IMR-90 (cell line): ENCODE results near the gene NAIF1. TPM values are rescaled to one million over a fixed set of nuclear protein-coding genes. Genes with fewer than 3 reads are reported as not detected.

Experiments used
- ATAC-seq: fragments of 200-7000 bp; cut with Tn5 transposase; 2 replicates; pipeline ENCODE4 v1.9.1; 2020; ENCODE audit warnings: low read depth, mild to moderate bottlenecking, moderate library complexity
- BruUV-seq: library from RNA; stranded (reverse); fragments of 400-500 nt; replicated peaks from 2 replicates; lab custom pipeline; 2021; lab: Mats Ljungman, UMichigan
- CTCF ChIA-PET: fragments of 300-600 bp; formaldehyde crosslinking; extraction: SDS; loops from one replicate; lab custom pipeline; 2021; ENCODE audit warnings: antibody characterized with exemption; lab: Yijun Ruan, JAX
- POLR2A ChIA-PET: fragments of 300-600 bp; sonication (Branson Sonifier 250); formaldehyde crosslinking; loops from one replicate; lab custom pipeline; 2022; ENCODE audit warnings: antibody characterized with exemption; ENCODE audit not compliant: unreplicated experiment; lab: Charles Lee
- DNase-seq: peaks from one replicate; pipeline ENCODE4 v3.0.0; 2013
- H2AFZ ChIP-seq: replicated peaks from 2 replicates; pipeline ENCODE3; 2013; ENCODE audit warnings: low read length, mild to moderate bottlenecking; ENCODE audit not compliant: poor library complexity
- H2AK5ac ChIP-seq: 2 replicates; pipeline ENCODE4 v1.6.1; 2013; ENCODE audit warnings: low read depth, low read length, inconsistent platforms
- H2AK9ac ChIP-seq: replicated peaks from 2 replicates; pipeline ENCODE3; 2013; ENCODE audit warnings: mild to moderate bottlenecking, low read depth, low read length, moderate library complexity; ENCODE audit not compliant: poor library complexity
- H2BK120ac ChIP-seq: 2 replicates; pipeline ENCODE4 v1.6.1; 2013; ENCODE audit warnings: low read depth, low read length, inconsistent platforms
- H2BK15ac ChIP-seq: 3 replicates; pipeline ENCODE4 v1.6.1; 2013; ENCODE audit warnings: low read depth, low read length, inconsistent platforms
- H2BK20ac ChIP-seq: 2 replicates; pipeline ENCODE4 v1.6.1; 2013; ENCODE audit warnings: low read depth, mild to moderate bottlenecking, inconsistent platforms, low read length, moderate library complexity
- H2BK5ac ChIP-seq: 2 replicates; pipeline ENCODE4 v1.6.1; 2013; ENCODE audit warnings: mild to moderate bottlenecking, low read depth, low read length, inconsistent platforms; ENCODE audit not compliant: poor library complexity, severe bottlenecking
- H3K14ac ChIP-seq: replicated peaks from 2 replicates; pipeline ENCODE4 v1.6.1; 2013; ENCODE audit warnings: low read depth, low read length, inconsistent platforms
- H3K18ac ChIP-seq: 2 replicates; pipeline ENCODE4 v1.6.1; 2013; ENCODE audit warnings: low read depth, low read length, control low read depth
- H3K23ac ChIP-seq: 2 replicates; pipeline ENCODE4 v1.6.1; 2013; ENCODE audit warnings: low read depth, low read length, inconsistent platforms
- H3K27ac ChIP-seq: 2 replicates; pipeline ENCODE4 v1.5.1; 2013; ENCODE audit warnings: mild to moderate bottlenecking, control low read depth, low read length; ENCODE audit not compliant: insufficient read depth
- H3K27me3 ChIP-seq: 2 replicates; pipeline ENCODE4 v1.6.1; 2013; ENCODE audit warnings: low read length; ENCODE audit not compliant: control insufficient read depth, insufficient read depth
- H3K36me3 ChIP-seq: 2 replicates; pipeline ENCODE4 v1.6.1; 2013; ENCODE audit warnings: low read length, mixed read lengths; ENCODE audit not compliant: control insufficient read depth, insufficient read depth
- H3K4ac ChIP-seq: 2 replicates; pipeline ENCODE4 v1.6.1; 2013; ENCODE audit warnings: low read depth, low read length, inconsistent platforms
- H3K4me1 ChIP-seq: 2 replicates; pipeline ENCODE4 v1.6.1; 2013; ENCODE audit warnings: low read length, mixed read lengths; ENCODE audit not compliant: control insufficient read depth, insufficient read depth
- H3K4me2 ChIP-seq: 2 replicates; pipeline ENCODE4 v1.6.1; 2013; ENCODE audit warnings: low read depth, mild to moderate bottlenecking, control low read depth, low read length, moderate library complexity
- H3K4me3 ChIP-seq: 2 replicates; pipeline ENCODE4 v1.5.1; 2013; ENCODE audit warnings: low read depth, mild to moderate bottlenecking, control low read depth, low read length, moderate library complexity; ENCODE audit not compliant: insufficient read depth
- H3K56ac ChIP-seq: 2 replicates; pipeline ENCODE4 v1.6.1; 2013; ENCODE audit warnings: low read length, inconsistent platforms; ENCODE audit not compliant: insufficient read depth; ENCODE audit errors: extremely low read depth
- H3K79me1 ChIP-seq, 2 experiments: 2 replicates each; pipeline ENCODE4 v1.6.1; 2013; ENCODE audit warnings: low read length in 2 of 2, inconsistent platforms in 1 of 2, low read depth in 1 of 2
- H3K9ac ChIP-seq: 2 replicates; pipeline ENCODE4 v1.6.1; 2013; ENCODE audit warnings: low read depth, low read length, control low read depth
- H3K9me1 ChIP-seq: 2 replicates; pipeline ENCODE4 v1.6.1; 2013; ENCODE audit warnings: low read length, inconsistent platforms; ENCODE audit not compliant: insufficient read depth
- H3K9me3 ChIP-seq: 2 replicates; pipeline ENCODE4 v1.6.1; 2013; ENCODE audit warnings: low read length; ENCODE audit not compliant: control insufficient read depth, insufficient read depth
- H4K20me1 ChIP-seq: 2 replicates; pipeline ENCODE4 v1.6.1; 2013; ENCODE audit warnings: low read length, inconsistent platforms; ENCODE audit not compliant: insufficient read depth
- H4K5ac ChIP-seq: 2 replicates; pipeline ENCODE4 v1.6.1; 2013; ENCODE audit warnings: mild to moderate bottlenecking, low read depth, low read length, control low read depth
- H4K8ac ChIP-seq, 2 experiments: 2 replicates each; pipeline ENCODE4 v1.6.1; 2013; ENCODE audit warnings: low read depth in 2 of 2, low read length in 2 of 2, control low read depth in 1 of 2, inconsistent platforms in 1 of 2
- H4K91ac ChIP-seq: 2 replicates; pipeline ENCODE4 v1.6.1; 2013; ENCODE audit warnings: low read depth, low read length, inconsistent platforms; ENCODE audit not compliant: insufficient read depth
- CHD1 ChIP-seq: IDR thresholded peaks from 2 replicates; pipeline ENCODE4 v1.6.1; 2012; ENCODE audit warnings: low read depth, low read length, improper control_type of control experiment
- FOS ChIP-seq: fragments of 150-350 bp; IDR thresholded peaks from 2 replicates; pipeline ENCODE4 v1.6.1; 2016; ENCODE audit warnings: low read depth, low read length
- MAFK ChIP-seq: IDR thresholded peaks from 2 replicates; pipeline ENCODE4 v1.6.1; 2012; ENCODE audit warnings: low read depth, low read length, improper control_type of control experiment
- MAZ ChIP-seq: IDR thresholded peaks from 2 replicates; pipeline ENCODE4 v1.6.1; 2012; ENCODE audit warnings: low read depth, mild to moderate bottlenecking, low read length, improper control_type of control experiment, moderate library complexity, borderline replicate concordance
- MXI1 ChIP-seq: IDR thresholded peaks from 2 replicates; pipeline ENCODE4 v1.6.1; 2012; ENCODE audit warnings: low read depth, mild to moderate bottlenecking, low read length, moderate library complexity, borderline replicate concordance
- NFE2L2 ChIP-seq: fragments of 150-350 bp; IDR thresholded peaks from 2 replicates; pipeline ENCODE4 v1.6.1; 2016; ENCODE audit warnings: low read depth, mild to moderate bottlenecking, low read length
- POLR2A ChIP-seq: IDR thresholded peaks from 2 replicates; pipeline ENCODE4 v1.6.1; 2012; ENCODE audit warnings: mild to moderate bottlenecking, low read depth, low read length
- USF2 ChIP-seq: fragments of 150-350 bp; IDR thresholded peaks from 2 replicates; pipeline ENCODE4 v1.6.1; 2017; ENCODE audit warnings: mild to moderate bottlenecking, antibody characterized with exemption, low read length, low read depth
- WGBS, 2 experiments: methylation state at CpG; one replicate each; pipeline versions ENCODE4 v1.1.5 to v1.1.7; 2013; ENCODE audit warnings: missing lambda C conversion rate in 2 of 2; ENCODE audit not compliant: insufficient read length in 1 of 2; ENCODE audit errors: extremely low coverage in 2 of 2; 5-methylcytosine and 5-hydroxymethylcytosine counted together
- dilution Hi-C: fragments of 300-500 bp; cut with HindIII; formaldehyde crosslinking; loops from one replicate; pipeline ENCODE4 v1.14.3; 2018; ENCODE audit warnings: low sequenced_read_pairs; ENCODE audit not compliant: unreplicated experiment
- in situ Hi-C: fragments of 300-500 bp; cut with MboI; formaldehyde crosslinking; loops from 3 replicates; pipeline ENCODE4 v1.14.3; 2019; ENCODE audit warnings: low sequenced_read_pairs, inconsistent platforms, mixed read lengths
- intact Hi-C: fragments of 100-400 bp; cut with micrococcal nuclease; formaldehyde crosslinking; loops from 2 replicates; pipeline ENCODE4 v1.10.0; 2022
- polyA plus RNA-seq, 3 experiments: library from polyadenylated mRNA; depleted of rRNA; stranded (reverse); fragments of >200 nt; gene quantifications; 2 replicates each; pipeline ENCODE4 v1.2.3, GENCODE V29; 2012; ENCODE audit warnings: low replicate concordance in 1 of 3
- total RNA-seq: library from RNA; depleted of rRNA; stranded (reverse); fragments of >200 nt; gene quantifications from 2 replicates; pipeline ENCODE4 v1.2.3, GENCODE V29; 2012

Gene NAIF1
- total and polyA plus RNA-seq, 2 of the 4 experiments (the other 2 are of a cell fraction): 9.7 to 10.1 TPM

- H3K23ac ChIP-seq: peak within 1 kb of the TSS; percentile 98
- peaks cover 17% of the 10 kb centered on the region for H3K4me1 ChIP-seq
- no peak for TF ChIP-seq NFE2L2
- peak; percentile 75 for TF ChIP-seq POLR2A
- peak; percentile 86 for TF ChIP-seq MAZ
- peak; percentile 25; the same call in 1 of the 2 replicates for TF ChIP-seq FOS
- TF ChIP-seq MXI1: peak; percentile 74
- peak; percentile 88; the same call in 1 of the 2 replicates for TF ChIP-seq CHD1
- TF ChIP-seq USF2: peak; percentile 67
- no peak for TF ChIP-seq MAFK
- peaks cover 28 to 51% of the 10 kb centered on the region in 2 experiments for H3K79me1 ChIP-seq
- CTCF ChIA-PET: no interaction called here
- H2BK120ac ChIP-seq: peak within 1 kb of the TSS; percentile 63
- DNase-seq: peak; percentile 99
- intact Hi-C loops: no loop called here
- peak within 1 kb of the TSS; percentile 97 for H3K14ac ChIP-seq
- H3K4ac ChIP-seq: peak within 1 kb of the TSS; percentile 94
- POLR2A ChIA-PET: interaction anchor here (0.5 to 1.0 kb wide), 2 partner anchors 26 to 155 kb away, joined by 3 read pairs; no protein-coding TSS in a partner anchor
- no peaks in the 10 kb centered on the region for H3K27me3 ChIP-seq
- in situ Hi-C loops: no loop called here
- peaks cover 4% of the 10 kb centered on the region; the same call in 1 of the 2 replicates for H3K36me3 ChIP-seq
- H3K4me3 ChIP-seq: peak within 1 kb of the TSS; percentile 70
- peak within 1 kb of the TSS; percentile 94 for H3K4me2 ChIP-seq
- WGBS, 2 experiments: 1% methylated on average over 39 of the region's 67 CpGs; no CpG with 5 or more reads in 1 of the 2 experiments
- no peaks in the 10 kb centered on the region; the same call in 1 of the 2 replicates for H4K20me1 ChIP-seq
- peak within 1 kb of the TSS; percentile 77 for H3K18ac ChIP-seq
- peak within 1 kb of the TSS; percentile 83 for H4K5ac ChIP-seq
- H2BK20ac ChIP-seq: peak within 1 kb of the TSS; percentile 53; the same call in 1 of the 2 replicates
- peak within 1 kb of the TSS; percentile 94 to 99 for H4K8ac ChIP-seq
- H2BK5ac ChIP-seq: peak within 1 kb of the TSS; percentile 92
- no peaks in the 10 kb centered on the region for H3K9me3 ChIP-seq
- no TSS peak for BruUV-seq
- H3K9ac ChIP-seq: peak within 1 kb of the TSS; percentile 84
- H3K9me1 ChIP-seq: peaks cover 11% of the 10 kb centered on the region
- dilution Hi-C loops: no loop called here
- peak within 1 kb of the TSS; percentile 90 for H2AK5ac ChIP-seq
- ATAC-seq: peak; percentile 93
- H3K27ac ChIP-seq: peak within 1 kb of the TSS; percentile 87
- H2AFZ ChIP-seq: peak within 1 kb of the TSS; percentile 91
- H4K91ac ChIP-seq: peak within 1 kb of the TSS; percentile 96
- peak within 1 kb of the TSS; percentile 97 for H3K56ac ChIP-seq
- peak within 1 kb of the TSS; percentile 89; the same call in 1 of the 3 replicates for H2BK15ac ChIP-seq
- H2AK9ac ChIP-seq: peak within 1 kb of the TSS; percentile 100
Observed at GRCh38 chr9:128067645-128068385, 695 bp upstream of the NAIF1 start, which contains the start of gene SLC25A25. Gene SLC25A25 (plus strand): TSS chr9:128068232. CDS start chr9:128068320, 88 bp downstream.
